Measurements from ENCODE around the gene UHMK1.

Gene UHMK1

GRCh38 chr1:162530307-162530987, 32.8 kb downstream of the UHMK1 start:
- no peak for DNase-seq

DNA sequence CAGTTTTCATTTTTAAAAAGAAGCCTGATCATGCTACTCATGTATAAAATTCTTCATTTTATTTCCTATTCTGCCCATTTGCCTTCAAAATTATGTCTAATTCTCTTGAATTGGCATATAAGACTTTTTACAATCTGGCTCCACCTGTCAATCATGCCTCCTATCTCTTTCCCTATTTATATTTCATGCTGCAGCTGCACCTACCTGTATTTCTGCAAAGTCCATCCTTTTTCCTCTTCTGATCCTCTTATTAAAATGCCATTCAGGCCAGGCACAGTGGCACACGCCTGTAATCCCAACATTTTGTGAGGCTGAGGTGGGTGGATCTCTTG, 33.3 kb downstream of the UHMK1 start:
- no peak for DNase-seq

DNA sequence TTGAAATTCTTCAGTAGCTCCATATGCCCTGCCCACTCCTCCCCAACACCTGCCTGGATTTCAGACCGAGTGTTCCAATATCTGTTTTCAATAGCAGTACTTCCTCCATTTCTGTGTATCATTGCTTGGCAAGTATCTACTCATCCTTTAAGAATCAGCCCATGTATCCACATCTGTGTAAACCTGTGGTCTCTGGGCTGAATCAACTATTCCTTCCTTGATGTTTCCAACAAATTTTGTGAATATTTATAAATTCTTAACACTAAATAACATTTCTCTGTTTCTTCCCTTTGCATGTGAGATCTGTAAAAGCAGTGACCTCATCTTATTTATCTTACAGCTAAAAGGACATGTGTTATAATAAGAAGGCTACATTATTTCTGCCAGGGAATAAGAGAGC, 37.9 kb downstream of the UHMK1 start:
- DNase-seq = no peak

DNA sequence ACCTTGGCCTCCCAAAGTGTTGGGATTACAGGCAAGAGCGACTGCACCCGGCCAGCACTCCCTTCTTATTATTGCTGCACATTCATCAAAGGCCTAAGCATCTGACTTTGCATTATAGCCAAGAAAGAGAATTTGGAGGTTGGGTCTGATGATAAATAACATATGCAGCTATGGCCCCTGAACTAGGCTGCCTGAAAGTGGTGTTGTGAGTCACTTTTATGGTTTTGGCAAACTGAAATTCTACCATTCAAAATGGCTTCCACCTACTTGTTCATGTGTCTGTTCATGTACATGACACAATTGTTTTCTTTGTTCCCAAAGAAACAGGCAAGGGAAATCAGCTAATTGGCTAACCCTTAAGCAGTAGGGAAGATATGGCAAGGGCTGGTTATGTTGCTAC, 38.9 kb downstream of the UHMK1 start:
- no peak for DNase-seq

- DNase-seq = no peak
Measured at GRCh38 chr1:162537216-162537615, 39.6 kb downstream of the UHMK1 start.

DNA sequence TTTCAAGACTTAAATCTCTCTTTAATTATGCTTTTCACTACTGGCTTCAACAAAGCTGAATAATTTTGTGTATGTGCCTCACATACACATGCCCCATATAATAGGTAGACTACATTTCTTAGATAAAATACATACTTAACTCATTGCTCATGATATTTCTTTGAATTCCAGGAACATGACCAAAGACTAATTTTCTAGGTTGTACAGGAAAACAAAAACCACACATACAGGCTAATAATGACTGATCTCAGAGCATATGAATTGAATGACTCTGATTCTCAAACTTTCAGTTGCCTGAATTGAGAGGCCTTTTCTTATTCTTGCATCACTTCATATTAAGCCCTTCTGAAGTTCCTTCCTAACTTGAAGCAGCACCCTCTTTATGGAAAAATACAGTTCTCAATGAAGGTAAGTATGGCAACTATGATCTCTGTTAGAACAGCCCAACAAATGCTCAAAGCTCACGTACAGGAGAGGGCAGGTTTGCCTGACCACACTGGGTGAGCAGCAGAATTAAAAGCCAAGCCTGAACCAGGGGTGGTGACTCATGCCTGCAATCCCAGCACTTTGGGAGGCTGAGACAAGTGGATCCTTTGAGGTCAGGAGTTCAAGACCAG, 41.3 kb downstream of the UHMK1 start:
- DNase-seq = peak; percentile 75 to 92

GRCh38 chr1:162541619-162542141, 44.1 kb downstream of the UHMK1 start:
- peak; percentile 61 to 90 for DNase-seq

DNA sequence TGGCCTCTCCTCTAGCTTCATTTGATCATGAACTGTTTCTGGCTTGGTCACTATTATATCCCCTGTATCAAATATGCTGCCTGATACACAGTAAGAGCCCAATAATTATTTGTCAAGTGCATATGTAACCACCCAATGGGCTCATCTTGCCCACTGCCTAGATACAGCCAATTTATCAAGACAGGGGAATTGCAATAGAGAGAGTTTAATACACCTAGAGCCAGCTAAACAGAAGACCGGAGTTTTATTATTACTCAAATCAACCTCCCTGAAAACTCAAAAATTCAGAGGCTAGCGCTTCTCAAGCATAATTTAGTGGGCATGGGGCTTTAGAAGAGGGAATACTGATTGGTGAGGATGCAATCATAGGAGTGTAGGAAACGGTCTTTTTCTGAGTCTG, 45.6 kb downstream of the UHMK1 start:
- DNase-seq = no peak

- no peak for DNase-seq
Measured at GRCh38 chr1:162548170-162548569, 50.6 kb downstream of the UHMK1 start.

DNA sequence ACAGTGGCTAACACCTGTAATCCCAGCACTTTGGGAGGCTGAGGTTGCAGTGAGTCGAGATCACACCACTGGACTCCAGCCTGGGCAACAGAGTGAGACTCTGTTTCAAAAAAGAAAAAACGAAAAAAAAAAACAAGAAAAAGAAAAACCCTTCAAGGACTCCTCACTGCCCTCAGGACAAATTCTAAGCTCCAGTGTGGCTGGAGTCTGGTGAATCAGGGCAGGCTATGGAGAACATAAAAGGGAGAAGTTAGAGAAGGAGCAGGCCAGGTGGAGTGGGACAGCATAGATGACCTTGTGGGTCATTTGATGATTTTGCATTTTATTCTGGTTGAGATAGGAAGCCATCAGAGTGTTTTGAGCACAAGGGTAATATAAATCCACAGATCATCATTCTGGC, 51.4 kb downstream of the UHMK1 start:
- no peak for DNase-seq

DNA sequence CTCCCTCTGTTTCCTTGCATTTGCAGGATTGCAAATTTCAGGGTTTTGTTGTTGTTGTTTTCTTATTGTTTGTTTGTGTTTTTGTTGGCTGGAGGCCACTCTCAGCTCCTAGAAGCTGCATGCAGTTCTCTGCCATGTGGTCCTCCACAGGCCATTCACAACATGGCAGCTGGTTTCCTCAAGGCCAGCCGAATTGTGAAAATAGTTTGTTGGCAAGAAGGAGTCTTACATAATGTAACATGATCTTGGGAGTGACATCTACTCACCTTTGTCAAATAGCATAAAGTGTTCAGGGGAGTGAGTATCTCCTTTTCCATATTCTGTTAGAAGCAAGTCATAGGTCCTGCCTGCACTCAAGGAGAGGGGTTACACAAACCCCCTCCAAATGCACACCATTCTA, 53.3 kb downstream of the UHMK1 start:
- no peak for DNase-seq

DNA sequence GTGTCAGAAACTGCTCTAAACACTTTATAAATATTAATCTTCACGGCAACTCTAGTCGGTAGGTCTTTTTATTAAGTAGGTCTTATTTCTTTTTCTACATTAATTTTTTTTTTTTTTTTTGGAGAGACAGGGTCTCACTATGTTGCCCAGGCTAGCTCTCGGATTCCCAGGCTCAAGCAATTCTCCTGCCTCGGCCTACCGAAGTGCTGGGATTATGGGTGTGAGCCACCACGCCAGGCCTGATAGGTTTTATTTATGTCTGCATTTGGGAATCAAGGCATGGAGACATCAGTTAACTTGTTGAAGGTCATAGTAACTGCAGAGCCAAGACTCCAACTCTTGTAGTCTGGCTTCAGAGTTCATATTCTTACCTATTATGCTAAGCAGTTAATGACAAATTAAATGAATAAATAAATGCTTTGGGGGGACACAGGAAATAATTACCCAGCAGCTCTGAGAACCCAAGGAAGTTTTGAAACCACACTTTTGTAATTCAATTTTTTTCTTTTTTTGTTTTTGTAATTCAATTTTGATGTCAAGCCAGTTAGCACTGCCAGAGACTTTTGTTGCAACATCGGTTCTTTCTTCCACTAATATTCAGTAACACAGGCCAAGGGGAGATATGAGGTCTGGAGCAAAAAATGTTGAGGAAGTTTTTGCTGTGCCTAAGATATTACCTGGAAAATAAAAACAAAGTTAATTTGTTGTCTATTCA, 54.5 kb downstream of the UHMK1 start:
- DNase-seq = no peak

- no peak for DNase-seq
Measured at GRCh38 chr1:162552684-162553252, 55.1 kb downstream of the UHMK1 start.

DNA sequence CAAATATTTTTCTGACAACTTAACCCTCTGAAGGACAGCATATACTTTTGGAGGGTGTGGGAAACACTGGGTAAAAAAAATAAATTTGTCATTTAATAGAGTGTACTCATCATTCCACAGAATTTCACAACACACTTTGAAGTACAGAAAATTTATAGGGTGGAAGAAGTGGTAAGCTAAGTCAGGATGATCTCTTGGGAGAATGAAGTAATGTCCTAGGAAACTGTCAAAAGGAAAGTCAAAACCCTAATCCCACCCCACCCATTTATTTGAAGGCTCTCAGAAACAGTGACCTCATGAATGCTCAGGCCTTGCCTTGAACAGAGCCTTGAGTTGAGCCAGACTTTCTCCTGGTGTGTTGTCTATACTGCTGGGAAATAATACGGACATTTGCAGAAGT, 56.6 kb downstream of the UHMK1 start:
- DNase-seq = no peak

DNA sequence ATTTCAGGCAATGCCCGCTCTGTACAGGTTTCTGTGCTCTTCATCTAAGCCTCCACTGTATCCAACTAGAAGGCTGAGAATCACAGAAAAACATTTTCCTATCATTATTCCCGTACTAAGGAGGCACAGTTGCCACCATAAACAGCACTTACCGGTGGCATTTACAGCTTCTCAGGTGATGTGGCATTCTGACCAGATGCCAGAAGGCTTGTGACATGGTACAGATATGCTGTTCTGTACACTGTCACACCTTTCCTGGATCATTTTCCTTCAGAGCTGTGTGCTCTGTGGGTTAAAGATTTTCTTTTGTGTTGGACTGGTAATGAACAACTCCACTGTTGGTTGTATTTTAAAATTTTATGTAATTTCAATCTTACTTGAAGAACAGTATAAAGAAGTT, 59.9 kb downstream of the UHMK1 start:
- DNase-seq = no peak

DNA sequence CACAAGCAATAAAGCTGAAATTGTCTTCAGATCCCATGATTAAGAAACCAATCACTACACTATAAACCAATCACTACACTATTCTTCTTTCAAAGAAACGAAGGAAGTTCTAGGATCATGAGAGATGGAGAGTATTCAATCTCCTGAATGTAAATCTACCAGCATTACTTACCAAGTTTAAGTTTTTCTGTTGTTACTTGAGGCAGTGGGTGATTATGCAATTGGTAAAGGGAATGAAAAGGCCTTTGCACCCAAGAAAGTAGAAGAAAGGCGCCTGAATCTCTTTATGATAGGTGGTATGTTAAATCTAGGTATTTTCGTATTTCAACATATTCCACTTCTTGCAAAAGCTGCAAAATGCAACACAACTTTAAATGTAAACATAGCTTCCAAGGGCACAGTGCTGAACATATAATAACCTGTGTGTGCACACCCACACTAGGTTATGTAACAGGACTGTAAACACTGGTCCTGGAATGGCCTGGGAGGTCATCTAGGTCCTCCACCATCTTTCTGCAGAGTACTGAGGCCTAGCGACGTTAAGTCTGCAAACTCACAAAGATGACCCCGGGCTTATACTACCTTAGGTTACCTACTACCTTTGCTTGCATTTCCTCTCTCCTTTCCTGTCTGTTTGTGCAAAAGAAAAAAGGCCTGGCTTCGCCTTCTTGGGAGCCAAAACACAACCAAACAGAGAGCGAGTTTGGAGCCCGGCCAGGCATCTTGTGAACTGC, 62.9 kb downstream of the UHMK1 start:
- no peak for DNase-seq

DNA sequence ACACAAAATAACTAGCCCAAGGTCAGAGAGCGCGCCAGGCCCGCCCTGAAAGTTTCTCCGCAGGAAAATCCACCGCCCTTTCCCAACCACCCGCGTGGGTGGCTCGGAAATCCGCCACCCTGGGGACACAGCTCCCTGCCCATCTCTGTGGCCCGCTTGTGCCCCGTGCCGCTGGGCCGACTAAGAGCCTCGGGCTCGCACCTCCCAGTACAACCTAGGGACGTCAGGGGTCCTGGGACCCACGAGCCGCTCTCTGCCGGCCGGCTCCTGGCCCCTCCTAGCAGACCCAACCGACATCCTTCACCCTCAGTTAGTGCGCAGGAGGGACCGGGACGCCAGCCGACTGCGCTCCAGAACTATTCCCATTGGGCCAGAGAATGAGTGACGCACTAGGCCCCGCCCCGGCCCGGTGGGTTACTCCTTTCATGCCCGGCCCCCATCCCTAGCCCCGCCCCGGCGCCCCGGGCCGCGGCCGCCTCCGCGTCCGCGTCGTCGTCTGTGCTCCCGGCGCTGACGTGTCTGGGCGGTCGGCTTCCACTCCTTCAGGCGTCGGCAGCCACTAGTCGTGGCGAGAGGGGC, 63.5 kb downstream of the UHMK1 start:
- peak; percentile 74 to 90 for DNase-seq

DNA sequence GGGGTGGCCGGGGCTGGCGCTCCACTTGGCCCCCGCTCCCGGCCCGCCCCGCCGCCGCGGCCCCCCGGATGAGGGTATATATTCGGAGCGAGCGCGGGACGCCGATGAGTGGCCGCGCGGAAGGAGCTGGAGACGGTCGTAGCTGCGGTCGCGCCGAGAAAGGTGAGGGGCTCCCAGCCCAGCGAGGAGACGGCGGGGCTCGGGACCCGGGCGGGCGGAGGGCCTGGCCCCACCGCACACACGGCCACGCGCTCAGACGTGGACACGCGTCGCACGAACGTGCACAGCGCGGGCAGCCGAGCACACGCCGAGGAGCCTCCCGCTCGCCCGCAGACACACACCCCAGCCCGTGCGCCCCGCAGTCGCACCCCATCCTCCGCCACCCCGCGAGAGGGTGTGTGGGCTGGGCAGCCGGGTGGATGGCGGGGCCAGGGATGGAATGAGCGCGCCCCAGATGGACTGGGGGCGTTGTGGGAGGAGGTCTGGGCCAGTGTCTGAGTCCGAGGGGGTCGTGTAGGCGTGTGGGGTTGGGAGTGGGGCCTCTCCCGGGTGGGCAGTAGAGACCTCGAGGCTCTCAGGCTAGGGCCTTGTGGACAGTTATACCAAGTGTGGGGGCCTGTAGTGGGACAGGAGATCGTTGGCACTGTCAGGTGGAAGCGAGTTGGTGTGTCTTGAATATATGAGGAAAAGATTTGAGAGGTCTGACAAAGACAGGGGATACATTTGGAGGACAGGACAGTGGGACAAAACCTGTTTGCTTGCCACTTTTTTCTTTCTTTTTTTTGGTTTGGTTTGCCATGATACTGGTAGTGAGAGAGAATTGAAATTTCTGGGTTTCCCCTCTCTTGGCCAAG, 64.2 kb downstream of the UHMK1 start, which contains the start of gene UAP1:
UAP1 (plus strand) TSS at position 107 of the 854 bp plus-strand sequence. CDS start 4,347 bp downstream, outside the sequence.
- peak in 1 of 2 experiments; percentile 53 for DNase-seq

DNA sequence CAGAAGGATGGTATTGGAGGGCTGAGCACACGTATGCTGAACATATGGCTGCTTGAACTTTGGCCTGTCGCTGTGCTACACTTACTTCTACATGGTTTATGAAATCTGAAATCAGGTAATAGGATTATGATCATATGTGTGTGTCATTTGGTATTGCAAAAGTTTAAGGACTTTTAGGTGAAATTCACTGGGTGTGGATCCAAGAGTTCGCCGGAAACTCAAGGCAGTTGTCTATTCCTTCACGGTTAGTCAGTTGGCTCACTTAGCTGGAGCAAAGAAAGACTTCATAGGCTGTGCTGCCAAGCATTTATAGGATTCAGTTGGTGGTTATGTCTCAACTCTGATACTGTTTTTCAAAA, 64.8 kb downstream of the UHMK1 start:
- DNase-seq = peak in 1 of 2 experiments; percentile 54

DNA sequence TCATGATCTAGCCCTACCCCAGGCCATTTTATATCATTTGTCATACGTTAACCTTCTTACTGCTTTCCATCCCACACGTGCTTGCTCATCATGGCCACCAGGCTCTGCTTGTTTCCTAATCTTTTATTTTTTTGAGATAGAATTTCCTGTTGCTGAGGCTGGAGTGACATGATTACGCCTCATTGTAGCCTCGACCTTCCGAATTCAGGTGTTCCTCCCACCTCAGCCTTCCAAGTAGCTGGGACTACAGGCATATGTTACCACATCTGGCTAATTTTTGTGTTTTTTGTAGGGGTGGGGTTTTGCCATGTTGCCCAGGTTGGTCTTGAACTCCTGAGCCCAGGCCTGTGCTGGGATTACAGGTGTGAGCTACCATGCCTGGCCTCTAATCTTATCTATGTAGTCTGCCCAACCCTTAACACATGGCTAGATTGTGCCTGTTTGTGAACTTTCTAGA, 67.2 kb downstream of the UHMK1 start:
- peak in 1 of 2 experiments; percentile 37 for DNase-seq

DNA sequence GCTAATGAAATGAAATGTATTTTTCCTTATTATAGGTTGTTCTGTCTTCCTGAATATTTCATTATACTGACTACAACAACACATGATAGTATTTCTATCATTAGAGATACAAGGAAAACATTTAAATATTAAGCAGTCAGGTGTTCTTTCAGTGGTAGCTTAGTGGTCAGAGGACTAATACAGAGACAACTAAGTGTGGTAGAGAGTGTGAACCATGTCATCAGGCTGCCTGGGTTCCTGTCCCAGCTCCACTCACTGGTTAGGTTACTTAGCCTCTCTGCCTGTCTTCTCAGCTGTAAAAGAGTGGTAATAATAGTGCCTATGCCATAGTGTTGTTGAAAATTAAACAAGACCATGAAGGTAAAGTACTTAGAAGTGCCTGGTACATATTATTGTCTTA, 67.8 kb downstream of the UHMK1 start:
- DNase-seq = no peak

- no peak for DNase-seq
Measured at GRCh38 chr1:162566870-162567269, 69.3 kb downstream of the UHMK1 start.
